Psoas muscle (tissue), 8 donors: ENCODE results near the gene PGGT1B. TPM values are rescaled to one million over a fixed set of nuclear protein-coding genes. Genes with fewer than 3 reads are reported as not detected.
A peak's percentile ranks its signal among the peaks of the same experiment; 100 is the strongest.

Experiments
- ATAC-seq, 4 donors: fragments of 200-7000 bp; cut with Tn5 transposase; one replicate each; pipeline ENCODE4 v1.9.1; 2020; ENCODE audit warnings: moderate library complexity in 3 of 4, mild to moderate bottlenecking in 2 of 4
- DNase-seq, 2 donors: peaks; one replicate each; pipeline ENCODE4 v3.0.0-alpha.2; 2020
- H3K27ac ChIP-seq: fragments of 200-600 bp; one replicate; pipeline ENCODE4 v1.8.0; 2022
- H3K27me3 ChIP-seq, 3 donors: fragments of 200-600 bp in 1 of 3; one replicate each; pipeline versions ENCODE4 v1.6.1 to v1.8.0; 2013 to 2022; ENCODE audit warnings: low read length in 2 of 3, mild to moderate bottlenecking in 2 of 3, moderate library complexity in 1 of 3; ENCODE audit not compliant: insufficient read depth in 3 of 3
- H3K36me3 ChIP-seq, 2 donors: fragments of 200-600 bp in 1 of 2; one replicate each; pipeline versions ENCODE4 v1.6.1 to v1.8.0; 2013 to 2022; ENCODE audit warnings: low read depth in 1 of 2, mild to moderate bottlenecking in 1 of 2, moderate library complexity in 1 of 2; ENCODE audit not compliant: insufficient read depth in 1 of 2
- H3K4me1 ChIP-seq: fragments of 200-600 bp; one replicate; pipeline ENCODE4 v1.8.0; 2022
- H3K4me3 ChIP-seq: fragments of 200-600 bp; one replicate; pipeline ENCODE4 v1.8.0; 2022; ENCODE audit warnings: mild to moderate bottlenecking
- H3K9me3 ChIP-seq: fragments of 200-600 bp; one replicate; pipeline ENCODE4 v1.8.0; 2022
- whole genome bisulfite sequencing, 3 donors: extraction: QIAGEN DNeasy Blood & Tissue Kit; methylation state at CpG; one replicate each; pipeline versions ENCODE4 v1.1.6 to v1.1.7; 2013; 5-methylcytosine and 5-hydroxymethylcytosine counted together
- intact Hi-C, 2 donors: fragments of 100-400 bp; cut with DNase I; formaldehyde crosslinking; loops; one replicate each; pipeline versions ENCODE4 v1.11.0 to v1.14.2; 2022
- polyA plus RNA-seq, 3 donors: library from polyadenylated mRNA; stranded (reverse); fragments of 200-250 nt; gene quantifications; one replicate each; pipeline ENCODE4 v1.2.3, GENCODE V29; 2013
- total RNA-seq, 4 donors: library from RNA; stranded (reverse); fragmentation: NEBNext Ultra II Directional in 2 of 4; extraction: Animal tissue kit (Norgen Biotek cat#: 25700) in 2 of 4; gene quantifications; one replicate each; pipeline versions ENCODE4 v1.2.1 to v1.2.4, GENCODE V29; 2021 to 2023
- TF ChIP-seq, protein P1 (sequence below): fragments of 200-600 bp; IDR thresholded peaks from one replicate; pipeline ENCODE4 v1.8.0; 2022; ENCODE audit warnings: antibody characterized with exemption
- donor health status: healthy with polysubstance abuse.
- donor health status: DM: no; HTN: no; CAD: no; lungs with moderate emphysema.
- donor health status: Bipolar disorder and iron deficiency.
- donor health status: healthy.
- donor health status: DM: yes; HTN: yes; CAD: no.
- donor health status: DM: no; HTN: no; CAD: no.
- donor health status: DM: no; HTN: no; CAD: no.
- donor health status: DM: yes; HTN: yes; CAD: no.

Gene PGGT1B
- total and polyA plus RNA-seq, 7 donors, result 2.7 to 29.0 (median 18.4) TPM

DNA sequence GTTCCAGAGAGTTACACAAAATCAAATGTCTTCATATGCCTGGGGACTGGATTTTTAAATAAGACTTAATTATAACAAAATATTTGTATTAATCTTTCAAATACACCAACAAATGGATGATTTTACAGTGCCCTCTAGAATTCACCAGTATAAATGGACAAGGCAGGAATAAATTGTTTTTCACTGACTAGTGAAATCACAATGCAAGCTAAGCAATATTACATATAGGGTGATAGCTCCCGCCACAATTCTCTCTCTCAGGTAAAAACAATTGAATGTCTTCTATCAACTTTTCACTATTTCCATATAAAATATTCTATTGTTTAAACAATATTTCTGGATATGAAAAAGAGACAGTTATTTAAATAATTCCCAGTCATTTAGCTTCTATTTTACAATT is 41.8 kb upstream of the PGGT1B start:
- no peaks in the 10 kb centered on the region for H3K9me3 ChIP-seq
- no peak overlapping the region for H3K27ac ChIP-seq
- H3K4me1 ChIP-seq, result no peaks in the 10 kb centered on the region
- no peaks in the 10 kb centered on the region for H3K27me3 ChIP-seq
- WGBS, 3 donors, result 96 to 100% (median 97%) methylated on average over 1 of the region's 1 CpG
- intact Hi-C loops, result no loop called here
- DNase-seq, result no peak
- TF ChIP-seq, protein P1, sequence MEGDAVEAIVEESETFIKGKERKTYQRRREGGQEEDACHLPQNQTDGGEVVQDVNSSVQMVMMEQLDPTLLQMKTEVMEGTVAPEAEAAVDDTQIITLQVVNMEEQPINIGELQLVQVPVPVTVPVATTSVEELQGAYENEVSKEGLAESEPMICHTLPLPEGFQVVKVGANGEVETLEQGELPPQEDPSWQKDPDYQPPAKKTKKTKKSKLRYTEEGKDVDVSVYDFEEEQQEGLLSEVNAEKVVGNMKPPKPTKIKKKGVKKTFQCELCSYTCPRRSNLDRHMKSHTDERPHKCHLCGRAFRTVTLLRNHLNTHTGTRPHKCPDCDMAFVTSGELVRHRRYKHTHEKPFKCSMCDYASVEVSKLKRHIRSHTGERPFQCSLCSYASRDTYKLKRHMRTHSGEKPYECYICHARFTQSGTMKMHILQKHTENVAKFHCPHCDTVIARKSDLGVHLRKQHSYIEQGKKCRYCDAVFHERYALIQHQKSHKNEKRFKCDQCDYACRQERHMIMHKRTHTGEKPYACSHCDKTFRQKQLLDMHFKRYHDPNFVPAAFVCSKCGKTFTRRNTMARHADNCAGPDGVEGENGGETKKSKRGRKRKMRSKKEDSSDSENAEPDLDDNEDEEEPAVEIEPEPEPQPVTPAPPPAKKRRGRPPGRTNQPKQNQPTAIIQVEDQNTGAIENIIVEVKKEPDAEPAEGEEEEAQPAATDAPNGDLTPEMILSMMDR, result no peak
- no peaks in the 10 kb centered on the region for H3K36me3 ChIP-seq
- ATAC-seq, result no peak
- no peak overlapping the region for H3K4me3 ChIP-seq

DNA sequence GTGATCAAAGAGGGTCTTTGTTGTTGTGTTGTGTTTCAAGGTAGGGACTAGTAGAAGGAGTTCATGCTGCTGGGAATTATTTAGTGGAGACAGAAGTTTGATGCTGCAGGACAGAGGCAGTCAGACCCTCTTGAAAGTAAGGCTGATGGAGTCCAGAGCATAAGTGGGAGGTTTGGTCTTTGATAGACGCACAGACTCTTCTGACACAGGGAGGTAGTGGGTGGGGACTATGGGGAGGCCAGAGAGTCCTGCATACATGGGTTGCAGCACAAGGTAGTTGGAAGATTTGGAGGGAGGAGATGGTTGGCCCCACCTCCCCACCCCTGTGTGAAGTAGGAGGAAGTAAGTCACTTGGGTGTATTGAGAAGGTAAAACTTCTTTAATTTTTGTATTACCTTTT is 36.1 kb upstream of the PGGT1B start:
- TF ChIP-seq, protein P1, result no peak
- Histone ChIP-seq H3K27me3 (no peaks in the 10 kb centered on the region), H3K4me1 (peaks cover 6% of the 10 kb centered on the region), H3K9me3 (no peaks in the 10 kb centered on the region), H3K4me3 (no peak overlapping the region), H3K36me3 (no peaks in the 10 kb centered on the region), H3K27ac (no peak overlapping the region)
- 57 to 63% (median 63%) methylated on average over 1 of the region's 1 CpG for WGBS, 3 donors
- no peak for ATAC-seq
- no peak for DNase-seq
- intact Hi-C loops, result no loop called here

DNA sequence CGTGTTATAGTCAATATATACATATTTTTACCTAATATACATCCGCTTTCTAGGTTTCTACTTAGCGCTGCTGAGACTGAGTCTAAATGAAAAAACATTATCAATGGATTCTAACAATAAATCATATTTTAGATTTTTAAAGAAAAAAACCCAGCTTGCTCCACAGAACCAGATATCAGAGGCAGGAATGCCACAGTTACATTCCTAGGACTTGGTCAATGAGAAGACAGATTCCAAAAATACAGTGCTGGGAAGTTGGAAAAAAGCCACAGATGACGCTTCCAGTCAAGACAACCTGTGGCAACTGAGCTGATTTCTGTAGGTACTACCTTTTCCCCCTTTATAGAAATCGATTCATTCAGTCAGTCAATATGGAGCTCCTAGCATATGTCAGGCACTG is 34.4 kb upstream of the PGGT1B start:
- intact Hi-C loops, result no loop called here

DNA sequence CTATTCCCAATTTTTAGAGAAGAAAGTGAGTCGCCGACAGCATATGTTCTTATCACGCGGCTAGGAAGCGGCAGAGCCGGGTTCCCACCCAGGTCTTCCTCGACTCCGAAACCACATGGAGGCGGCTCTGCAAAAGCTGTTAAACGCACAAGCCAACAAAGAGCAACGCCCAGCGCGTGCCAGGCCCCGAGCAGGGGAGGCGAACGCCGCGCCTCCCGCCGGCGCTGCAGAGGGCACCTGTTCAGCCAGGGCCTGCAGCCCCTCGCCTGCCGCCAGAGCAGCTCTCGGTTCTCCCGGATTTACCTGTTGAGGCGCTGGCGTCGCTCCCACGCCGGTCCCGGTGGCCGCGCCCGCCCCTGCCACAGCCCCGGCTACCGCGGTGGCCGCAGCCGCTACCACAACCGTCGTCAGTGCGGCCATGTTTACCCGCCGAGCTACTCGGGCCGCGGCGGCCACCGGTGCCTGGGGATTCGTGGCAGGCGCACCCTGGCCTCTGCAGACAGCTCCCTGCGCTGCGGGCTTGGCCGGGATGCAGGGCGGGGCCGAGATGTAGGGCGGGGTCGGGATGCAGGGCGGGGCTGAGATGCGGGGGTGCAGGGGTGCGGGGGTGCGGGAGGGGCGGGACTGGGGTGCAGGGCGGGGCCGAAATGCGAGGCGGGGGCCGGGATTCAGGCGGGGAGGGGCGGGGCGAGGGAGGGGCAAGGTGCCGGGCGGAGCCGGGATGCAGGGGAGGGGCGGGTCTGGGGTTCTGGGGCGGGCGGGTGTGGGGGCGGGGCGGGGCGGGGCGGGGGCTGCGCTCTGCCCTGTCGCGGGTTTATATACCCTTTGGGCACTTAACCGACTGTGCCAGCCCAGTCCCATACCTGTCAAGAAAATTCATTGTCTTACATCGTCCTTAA is 33.7 kb upstream of the PGGT1B start, which contains the start of gene CCDC112:
Gene CCDC112 (minus strand): TSS at position 531 of the 899 bp plus-strand sequence. CDS start 111 bp downstream, at position 420.
- Histone ChIP-seq H3K4me1 (peaks cover 6% of the 10 kb centered on the region), H3K27me3 (no peaks in the 10 kb centered on the region), H3K9me3 (no peaks in the 10 kb centered on the region), H3K36me3 (no peaks in the 10 kb centered on the region), H3K27ac (peak within 1 kb of the TSS; percentile 11), H3K4me3 (peak within 1 kb of the TSS; percentile 77)
- ATAC-seq (peak; percentile 77 to 92 (median 87)), DNase-seq (peak; percentile 78 to 85)
- TF ChIP-seq, protein P1, result no peak
- 1% methylated on average over 55 to 84 of the region's 86 CpGs for WGBS, 3 donors
- intact Hi-C loops, result no loop called here

More for the DNA sequence above, 34.4 kb upstream of the PGGT1B start:
- H3K36me3 ChIP-seq, result no peaks in the 10 kb centered on the region
- ATAC-seq (no peak), DNase-seq (no peak)
- H3K9me3 ChIP-seq, result no peaks in the 10 kb centered on the region
- peak overlapping the region; percentile 77 for H3K4me3 ChIP-seq
- WGBS, 3 donors, result 50 to 58% (median 51%) methylated on average over 5 of the region's 5 CpGs
- peaks cover 6% of the 10 kb centered on the region for H3K4me1 ChIP-seq
- no peak overlapping the region for H3K27ac ChIP-seq
- no peaks in the 10 kb centered on the region for H3K27me3 ChIP-seq
- TF ChIP-seq, protein P1, result no peak
